GM18499 (cell line): ENCODE data around the gene ARHGAP44.
A peak's percentile ranks its signal among the peaks of the same experiment; 100 is the strongest.

Source experiments
- ATAC-seq: cut with Tn5 transposase; IDR thresholded peaks from one replicate; pipeline ENCODE4 v1.9.1; 2021; ENCODE audit warnings: moderate number of reproducible peaks; ENCODE audit not compliant: insufficient read depth, unreplicated experiment

ARHGAP44 gene

DNA sequence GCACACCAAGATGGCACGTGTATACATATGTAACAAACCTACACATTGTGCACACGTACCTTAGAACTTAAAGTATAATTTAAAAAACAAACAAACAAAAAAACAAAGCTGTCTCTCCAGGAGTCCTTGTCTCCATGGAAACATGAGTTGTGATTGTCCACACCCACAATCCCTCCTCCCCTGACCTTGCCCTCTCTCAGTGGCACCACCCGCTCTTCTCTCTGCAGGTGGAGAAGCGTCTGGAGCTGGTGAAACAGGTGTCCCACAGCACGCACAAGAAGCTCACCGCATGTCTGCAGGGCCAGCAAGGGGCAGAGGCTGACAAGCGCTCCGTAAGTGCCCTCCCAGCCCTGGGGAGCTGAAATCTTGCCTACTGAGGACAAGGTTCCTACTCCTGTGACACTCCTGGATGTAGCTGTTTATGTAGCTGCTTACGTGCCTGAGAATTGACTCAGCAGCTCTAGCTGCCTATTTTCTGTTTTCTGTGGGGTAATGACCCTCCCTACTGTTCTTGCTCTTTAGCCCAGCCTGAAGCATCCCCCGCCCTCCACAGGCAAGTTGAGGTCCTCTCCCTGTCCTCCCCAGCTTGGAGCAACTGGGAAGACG is 107.0 kb downstream of the ARHGAP44 start:
- ATAC-seq, result no peak

DNA sequence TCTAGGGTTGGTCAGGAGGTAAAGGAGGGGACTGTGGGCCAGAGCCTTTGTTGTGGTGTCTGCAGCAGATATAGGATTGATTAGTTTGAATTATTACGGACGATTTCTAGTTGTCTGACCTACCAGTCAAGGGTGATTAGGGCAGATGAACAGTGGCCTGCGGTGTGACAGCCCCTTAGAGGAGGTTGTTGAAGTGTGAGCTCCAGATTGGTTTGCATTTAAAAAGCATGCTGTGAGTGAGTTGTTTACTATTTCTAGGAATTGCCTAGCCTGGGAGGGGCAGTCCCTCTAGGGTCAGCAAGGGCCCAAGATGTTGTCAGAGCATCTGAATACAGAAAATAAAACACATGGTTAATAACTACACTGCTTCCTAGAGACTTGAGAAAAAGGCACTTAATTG is 108.8 kb downstream of the ARHGAP44 start:
- ATAC-seq, result no peak

DNA sequence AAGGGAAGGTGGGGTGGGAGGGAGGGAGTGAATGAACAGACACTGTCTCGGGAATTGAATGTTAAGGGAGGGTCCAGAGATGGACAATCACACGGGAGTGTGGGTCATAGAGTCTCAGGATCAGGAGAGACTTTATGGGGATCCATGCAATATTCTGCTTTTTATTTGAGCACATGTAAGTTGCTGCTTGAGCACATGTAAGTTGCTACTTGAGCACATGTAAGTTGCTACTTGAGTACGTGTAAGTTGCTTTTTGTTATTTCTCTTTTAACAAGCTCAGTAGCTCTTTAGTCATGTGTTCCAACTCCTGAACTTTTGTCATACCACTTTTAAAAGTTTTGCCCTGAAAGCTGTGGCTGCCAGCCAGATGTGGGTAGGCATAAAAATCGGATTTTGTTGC is 110.3 kb downstream of the ARHGAP44 start:
- ATAC-seq, result no peak

DNA sequence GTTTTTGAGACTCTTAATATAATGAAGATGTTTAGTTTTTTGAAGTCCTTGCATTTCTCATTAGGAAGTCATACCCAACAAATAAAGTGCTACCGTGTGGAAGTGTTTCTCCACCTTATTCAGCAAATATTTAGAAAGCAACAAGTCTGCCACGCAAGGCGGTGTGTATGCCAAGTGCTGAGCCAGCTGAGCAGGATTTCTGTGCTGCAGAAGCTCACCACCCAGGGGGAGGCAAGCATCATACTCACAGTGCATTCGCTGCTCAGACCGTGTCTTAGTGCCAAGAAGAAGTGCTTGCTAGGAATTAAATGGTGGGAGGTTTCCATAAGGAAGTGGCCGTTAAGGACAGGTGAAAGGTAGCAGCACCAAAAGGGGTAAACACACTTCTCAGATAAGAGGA is 111.2 kb downstream of the ARHGAP44 start:
- ATAC-seq, result no peak

DNA sequence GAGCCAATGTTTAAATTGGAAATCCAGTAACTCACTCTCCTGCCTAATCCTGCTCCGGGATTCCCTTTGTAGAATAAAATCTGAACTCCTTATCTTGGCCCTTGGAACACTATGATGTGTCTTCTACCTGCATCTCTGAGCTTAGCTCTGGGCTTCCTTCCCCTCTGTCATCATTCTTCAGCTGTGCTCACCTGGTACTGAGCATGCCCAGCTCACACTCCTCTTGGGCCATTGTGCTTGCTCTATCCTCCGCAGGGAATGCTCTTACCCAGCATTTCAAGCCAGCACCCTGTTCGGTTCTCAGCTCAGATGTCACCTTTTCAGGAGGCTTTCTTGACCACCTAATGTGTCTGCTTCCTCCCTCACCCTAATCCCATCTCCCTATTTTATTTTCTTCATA is 112.7 kb downstream of the ARHGAP44 start:
- ATAC-seq, result no peak

DNA sequence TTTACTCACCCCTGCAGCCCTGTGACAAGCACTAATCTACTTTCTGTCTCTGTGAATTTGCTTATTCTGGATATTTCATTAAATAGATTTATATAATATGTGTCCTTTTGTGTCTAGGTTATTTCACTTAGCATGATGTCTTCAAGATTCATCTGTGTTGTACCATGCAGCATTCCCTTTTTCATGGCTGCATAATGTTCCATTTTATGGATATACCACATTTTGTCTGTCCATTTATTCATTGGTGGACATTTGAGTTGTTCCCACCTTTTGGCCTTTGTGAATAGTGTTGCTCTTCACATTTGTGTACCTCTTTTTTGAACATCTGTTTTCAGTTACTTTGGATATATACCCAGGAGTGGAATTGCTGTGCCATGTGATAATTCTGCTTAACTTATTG is 118.2 kb downstream of the ARHGAP44 start:
- no peak for ATAC-seq

DNA sequence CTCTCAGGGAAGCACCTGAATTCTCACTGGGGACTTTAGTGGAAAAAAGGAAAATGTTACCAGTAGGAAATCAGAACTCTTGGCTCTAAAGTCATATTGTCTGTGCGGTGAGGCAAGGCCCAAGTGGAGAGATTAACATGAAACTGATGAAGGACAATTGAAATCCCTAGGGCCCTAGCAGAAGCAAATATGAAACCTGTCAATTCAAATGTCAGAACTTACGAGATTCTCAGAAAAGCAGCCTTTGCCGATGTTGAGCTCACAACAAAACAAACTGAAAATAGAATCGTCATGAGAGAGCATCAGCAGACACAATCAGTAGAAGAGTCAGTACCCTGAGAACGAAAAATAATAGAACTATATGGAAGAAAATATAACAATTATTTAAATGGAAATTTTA is 119.7 kb downstream of the ARHGAP44 start:
- ATAC-seq, result peak; percentile 68

DNA sequence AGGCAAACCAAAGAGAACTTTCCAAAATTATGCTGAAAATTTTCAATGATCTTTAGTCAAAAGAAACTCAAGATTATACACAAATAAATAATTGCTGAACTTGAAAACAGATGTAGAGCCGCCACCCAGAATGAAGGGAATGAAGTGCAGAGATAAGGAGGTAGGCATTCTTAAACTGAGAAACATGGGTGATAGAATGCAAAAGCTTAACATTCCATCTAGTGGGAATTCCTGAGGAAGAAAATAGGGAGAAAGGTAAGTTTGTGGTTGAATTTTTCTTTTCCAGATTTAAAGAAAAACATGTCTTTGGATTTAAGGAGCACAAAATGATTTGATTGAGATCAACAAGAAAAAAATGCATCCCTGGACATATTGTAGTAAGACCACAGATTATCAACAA is 120.2 kb downstream of the ARHGAP44 start:
- no peak for ATAC-seq

DNA sequence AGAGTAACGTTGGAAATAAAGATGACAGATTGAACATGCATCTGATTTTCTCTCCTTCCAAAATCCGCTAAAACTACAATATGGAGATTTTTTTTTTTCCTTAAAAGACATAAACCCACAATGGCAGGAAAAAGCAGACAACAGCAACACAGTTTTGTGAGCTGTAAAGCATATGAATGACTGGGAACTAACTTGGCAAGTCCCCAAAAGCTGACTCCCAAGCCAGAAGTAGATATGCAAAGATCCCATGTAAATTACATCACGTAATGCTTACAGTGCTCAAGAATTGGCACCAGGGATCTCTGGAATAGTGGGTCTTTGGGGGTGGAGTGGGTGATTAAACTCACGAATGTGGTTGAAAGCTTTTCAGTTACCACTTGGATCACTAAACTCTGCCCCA is 121.9 kb downstream of the ARHGAP44 start:
- no peak for ATAC-seq

DNA sequence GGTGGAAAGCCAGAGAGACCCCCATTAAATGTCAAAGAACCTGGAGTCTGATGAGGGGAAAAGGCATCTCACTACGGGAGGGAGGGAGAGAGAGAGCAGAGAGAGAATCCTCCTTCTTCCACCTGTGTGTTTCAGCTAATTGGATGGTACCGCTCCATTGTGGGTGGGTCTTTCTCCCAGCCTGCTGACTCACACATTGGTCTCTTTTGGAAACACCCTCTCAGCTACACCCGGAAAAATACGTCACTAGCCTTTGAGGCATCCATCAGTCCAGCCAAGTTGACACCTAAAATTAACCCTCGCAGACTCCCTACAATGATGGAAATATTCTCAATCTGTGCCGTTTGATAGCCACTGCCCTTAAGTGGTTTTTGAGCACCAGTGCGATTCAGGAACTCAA is 128.1 kb downstream of the ARHGAP44 start:
- ATAC-seq, result no peak

DNA sequence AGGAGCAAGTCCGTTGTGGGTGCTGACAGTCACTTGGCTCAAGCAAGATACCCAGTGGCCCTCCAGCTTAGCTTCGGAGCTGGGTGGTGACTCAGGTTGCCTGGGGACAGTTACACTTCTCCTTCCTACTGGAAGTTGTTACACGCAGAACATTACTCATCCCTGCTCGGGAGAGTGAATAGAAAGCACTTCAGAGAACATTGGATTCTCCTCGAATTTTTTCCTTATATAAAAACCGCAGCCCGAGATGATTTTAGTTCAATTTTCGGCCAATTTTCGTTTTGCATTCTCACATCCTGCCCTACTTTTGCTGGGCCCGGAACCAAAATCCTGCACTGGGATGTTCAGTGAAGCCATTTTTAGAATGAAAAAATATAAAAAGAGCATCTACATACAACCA is 128.8 kb downstream of the ARHGAP44 start:
- no peak for ATAC-seq

DNA sequence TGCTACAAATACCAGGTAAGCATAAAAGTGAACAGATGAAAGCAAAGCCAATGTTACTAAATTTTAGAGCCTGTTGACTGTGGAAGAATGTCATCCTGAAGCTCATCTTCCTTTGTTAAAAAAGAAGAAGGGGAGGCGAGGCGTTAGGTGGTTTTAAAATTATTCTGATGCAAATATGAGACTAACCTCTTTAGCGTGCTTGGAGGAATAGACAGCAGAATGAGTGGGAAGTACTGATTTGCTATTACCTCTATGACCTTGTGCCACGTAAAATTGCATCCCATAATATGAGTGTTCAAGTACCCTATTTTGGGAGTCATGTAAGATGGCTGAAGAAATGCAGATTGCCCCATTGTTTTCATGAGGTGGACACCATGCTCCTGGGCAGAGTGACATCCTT is 132.8 kb downstream of the ARHGAP44 start:
- no peak for ATAC-seq

DNA sequence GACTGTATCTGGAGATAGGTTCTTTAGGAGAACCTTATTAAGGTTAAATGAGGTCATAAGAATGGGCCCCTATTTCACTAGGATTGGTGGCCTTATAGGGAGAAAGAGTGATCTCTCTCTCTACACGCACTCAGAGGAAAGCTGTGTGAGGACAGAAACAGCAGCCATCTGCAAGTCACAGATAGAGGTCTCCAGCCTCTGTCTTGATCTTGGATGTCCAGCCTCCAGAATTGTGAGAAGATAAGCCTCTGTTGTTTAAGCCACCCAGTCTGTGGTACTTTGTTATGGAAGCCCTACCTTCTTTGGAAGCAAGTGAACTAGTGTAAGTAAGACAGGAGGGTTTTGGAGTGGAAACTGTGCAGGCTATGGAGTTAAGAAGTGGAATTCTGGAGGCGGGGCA is 135.3 kb downstream of the ARHGAP44 start:
- no peak for ATAC-seq

DNA sequence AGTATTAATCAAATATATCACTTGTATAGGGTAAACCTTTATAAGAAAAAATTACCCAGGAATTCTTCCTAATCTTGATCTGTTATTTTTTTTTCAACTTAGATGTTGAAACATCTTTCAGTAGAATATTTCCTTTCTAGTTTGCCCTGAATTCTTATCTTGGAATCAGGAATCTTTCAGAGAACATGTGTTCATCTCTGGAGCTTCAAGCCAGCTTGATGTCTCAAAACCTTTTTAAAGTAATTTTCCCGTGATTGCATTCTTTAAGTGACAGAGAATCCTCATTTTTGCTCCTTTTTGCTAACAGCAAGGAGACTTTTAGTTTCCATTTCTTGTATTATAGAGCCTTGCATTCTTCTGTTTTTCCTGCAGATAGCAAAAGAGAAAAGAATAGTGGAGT is 137.7 kb downstream of the ARHGAP44 start:
- no peak for ATAC-seq

DNA sequence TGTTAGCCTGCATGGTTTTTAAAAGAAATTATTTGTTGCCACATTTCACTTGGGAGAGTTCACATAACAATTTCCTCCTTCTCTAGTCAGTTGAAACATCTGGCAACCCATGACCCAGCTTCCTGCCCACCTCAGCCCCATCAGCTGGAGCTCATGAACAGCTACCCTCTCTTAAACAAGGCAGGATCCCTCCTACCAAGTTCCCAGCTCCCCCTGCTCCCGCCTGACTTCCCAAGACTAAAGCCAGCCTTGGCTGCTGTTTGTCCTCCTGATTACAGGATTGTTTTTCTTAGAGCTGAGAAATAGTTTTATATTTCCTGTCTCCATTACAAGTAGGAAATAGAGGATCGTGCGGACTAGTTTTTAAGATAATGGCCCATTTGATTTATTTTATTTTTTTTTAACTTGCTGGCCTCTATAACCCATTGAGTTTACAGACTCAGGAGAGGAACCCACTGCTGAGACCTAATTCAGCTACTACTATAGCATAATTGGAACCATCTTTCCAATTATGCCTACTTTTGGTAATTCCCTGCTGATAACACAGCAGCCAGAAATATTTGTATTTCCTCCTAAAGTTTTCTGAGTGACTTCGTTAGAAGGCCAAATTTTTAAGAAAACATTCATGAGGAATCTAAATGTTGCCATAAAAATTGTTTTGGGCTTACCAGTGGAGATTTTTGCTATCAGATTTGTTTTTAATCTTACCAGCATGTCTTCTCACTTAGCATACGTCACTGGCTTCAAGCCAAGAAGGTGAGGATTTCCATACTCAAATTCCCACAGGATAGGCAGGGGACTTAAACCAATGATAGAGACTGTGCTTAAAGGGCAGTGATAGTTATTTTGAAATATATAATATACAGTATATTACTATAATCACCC is 138.5 kb downstream of the ARHGAP44 start:
- no peak for ATAC-seq

DNA sequence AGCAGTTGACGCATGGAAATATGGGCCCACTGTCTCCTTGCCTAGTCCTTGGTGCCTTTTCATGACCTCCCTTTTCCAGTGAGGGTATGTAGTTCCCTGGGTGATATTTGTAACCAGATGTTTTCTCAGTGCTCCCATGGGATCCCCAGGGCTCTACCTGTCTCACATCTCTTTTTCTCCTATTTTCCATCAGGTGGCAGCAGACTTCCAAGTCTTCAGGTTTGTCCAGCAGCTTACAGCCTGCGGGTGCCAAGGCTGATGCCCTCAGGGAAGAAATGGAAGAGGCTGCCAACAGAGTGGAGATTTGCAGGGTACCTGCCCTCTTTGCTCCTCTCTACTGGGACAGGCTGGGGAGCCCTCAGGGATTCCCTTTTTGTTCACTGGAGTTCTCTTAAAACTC is 139.4 kb downstream of the ARHGAP44 start:
- no peak for ATAC-seq

DNA sequence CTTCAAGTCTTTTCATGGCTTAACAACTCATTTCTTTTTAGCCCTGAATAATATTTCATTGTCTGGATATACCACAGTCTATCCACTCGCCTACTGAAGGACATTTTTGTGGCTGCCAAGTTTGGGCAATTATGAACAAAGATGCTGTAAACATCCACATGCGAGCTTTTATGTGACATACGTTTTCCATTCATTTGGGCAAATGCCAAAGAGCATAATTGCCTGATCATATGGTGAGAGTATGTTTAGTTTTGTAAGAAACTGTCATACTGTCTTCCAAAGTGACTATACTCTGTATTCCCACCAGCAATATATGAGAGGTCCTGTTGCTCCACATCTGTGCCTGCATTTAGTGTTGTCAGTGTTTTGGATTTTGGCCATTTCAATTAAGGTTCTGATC is 147.2 kb downstream of the ARHGAP44 start:
- no peak for ATAC-seq

DNA sequence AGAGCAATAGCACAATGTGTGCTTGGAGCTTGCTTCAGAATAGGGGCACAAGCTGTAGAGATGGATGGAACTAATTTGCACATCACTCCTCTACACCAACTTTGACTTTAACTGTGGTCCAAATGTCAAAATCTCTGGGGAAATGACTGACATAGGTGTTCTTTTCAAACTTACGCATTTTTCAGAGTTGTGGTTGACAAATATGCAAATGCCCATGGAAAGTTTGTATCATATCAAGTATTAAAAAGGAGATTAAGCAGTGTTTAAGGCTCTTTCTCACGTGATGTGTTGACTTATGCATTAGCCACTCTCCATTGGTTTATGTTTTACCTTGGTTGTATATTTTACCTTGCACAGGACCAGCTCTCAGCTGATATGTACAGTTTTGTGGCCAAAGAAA is 151.4 kb downstream of the ARHGAP44 start:
- no peak for ATAC-seq

DNA sequence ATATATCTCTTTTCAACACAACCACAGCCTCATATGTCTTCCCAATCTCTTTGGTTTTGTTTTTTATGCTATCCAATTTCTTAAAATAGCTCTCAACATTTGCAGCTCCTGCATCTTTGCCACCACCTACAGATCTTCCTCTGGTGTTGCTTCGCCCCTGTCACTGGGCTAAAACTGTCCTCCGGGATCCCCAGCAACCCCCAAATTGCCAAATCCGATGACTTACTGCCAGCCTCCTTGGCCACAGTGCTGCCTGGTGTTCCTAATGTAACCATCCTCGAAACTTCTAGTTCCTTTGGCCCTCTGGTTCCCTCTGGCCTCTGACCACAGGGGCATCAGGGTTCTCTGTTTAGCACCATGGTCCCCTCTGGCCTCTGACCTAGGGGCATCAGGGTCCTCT is 157.7 kb downstream of the ARHGAP44 start:
- no peak for ATAC-seq

DNA sequence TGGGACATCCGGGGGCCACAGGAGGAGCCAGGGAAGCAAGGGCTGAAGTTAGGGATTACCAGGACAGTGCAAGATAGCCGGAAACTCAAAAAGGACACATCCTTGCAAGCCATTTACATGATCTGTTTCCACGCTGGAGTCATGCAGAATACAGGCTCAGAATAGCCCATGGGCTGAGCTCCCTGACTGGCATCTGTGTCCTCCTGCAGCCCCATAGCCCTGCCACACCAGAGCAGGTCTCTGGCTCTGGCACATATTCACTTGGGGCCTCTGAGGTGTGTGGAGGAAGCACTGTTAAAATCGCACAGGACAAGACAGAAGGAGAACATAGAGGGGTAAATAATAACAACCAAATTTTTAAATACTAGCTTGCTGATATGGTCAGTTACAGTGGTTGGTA is 162.7 kb downstream of the ARHGAP44 start:
- no peak for ATAC-seq

DNA sequence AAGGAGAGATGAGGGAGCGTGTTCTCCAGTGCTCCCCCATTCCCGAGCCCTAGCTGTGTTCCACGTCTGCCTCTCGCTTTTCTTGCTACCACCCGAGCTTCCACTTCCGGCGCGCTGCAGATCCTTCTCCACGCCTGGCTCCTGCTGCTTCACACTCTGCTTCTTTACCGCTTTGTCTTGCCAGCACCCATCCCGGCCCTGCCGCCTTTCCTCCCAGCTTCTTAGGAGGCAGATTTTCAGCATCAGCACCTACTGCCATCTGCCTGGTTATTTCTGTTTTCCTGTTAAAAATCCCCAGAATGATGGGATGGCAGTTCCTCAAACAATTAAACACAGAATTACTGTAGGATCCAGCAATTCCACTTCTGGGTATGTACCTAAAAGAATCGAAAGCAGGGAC is 163.9 kb downstream of the ARHGAP44 start:
- ATAC-seq, result no peak

DNA sequence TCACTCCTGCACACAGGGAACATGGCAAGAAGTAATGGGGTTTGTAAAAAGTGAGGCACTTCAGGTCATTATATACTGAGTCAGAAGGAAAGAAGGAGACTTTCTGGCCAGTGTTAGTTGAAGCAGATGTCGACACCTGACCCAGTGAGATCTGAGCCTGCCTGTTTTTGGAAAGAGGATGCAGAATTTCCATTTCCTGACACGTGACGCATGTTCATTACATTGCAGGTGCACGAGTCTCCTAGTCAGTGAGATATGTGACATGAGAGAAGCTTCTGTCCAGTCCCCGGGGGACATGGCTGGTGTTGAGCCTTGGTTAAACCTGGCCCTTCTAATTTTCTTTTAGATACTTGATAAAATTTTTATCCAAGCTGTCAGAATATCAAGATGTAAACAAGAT is 166.2 kb downstream of the ARHGAP44 start:
- ATAC-seq, result no peak
